ENCODE measurements around the gene MYMK. TPM values are rescaled to one million over a fixed set of nuclear protein-coding genes. Genes with fewer than 3 reads are reported as not detected.

The MYMK gene
- total RNA-seq, 1 experiment from 2014 or later, result not detected

DNA sequence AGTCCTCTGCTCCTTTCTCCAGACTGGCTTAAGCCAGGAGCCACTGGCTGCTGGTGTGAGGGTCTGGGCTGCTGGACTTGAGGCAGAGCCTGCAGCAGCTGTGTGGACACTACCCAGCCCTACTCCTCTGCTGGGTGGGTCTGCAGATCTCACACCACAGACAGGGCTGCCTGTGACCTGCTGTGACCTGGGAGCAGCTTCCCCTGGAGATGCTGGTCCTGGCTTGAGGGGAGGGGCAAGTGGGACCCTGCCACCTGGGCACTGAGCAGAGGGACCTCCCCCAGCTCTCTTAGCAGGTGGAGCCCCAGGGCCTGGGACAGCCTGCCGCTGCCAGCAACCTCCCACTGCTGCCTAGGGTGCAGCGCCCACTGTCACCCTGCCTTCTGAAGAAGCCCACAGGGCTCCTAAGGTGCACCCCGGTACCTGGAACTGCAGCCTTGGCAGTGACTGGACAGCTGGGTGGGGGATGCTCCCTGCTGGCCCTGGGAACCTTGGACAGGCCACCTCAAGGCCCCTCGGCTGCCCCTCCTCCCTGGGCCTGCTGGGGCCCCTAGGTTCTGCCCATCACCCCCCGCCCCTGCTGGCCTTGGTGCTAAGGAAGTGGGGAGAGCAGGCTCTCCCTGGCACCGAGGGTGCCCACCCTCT, 55.9 kb downstream of the MYMK start:
- no peak overlapping the region for H3K4me3 ChIP-seq (ENCODE audit: low read depth, low read length)
- no peaks in the 10 kb centered on the region for H3K36me3 ChIP-seq (ENCODE audit: control insufficient read depth, insufficient read depth, low read length)
- Mint-ChIP-seq H3K27ac (ENCODE audit: unreplicated experiment) (no peak overlapping the region), H3K27me3 (ENCODE audit: insufficient read depth, unreplicated experiment) (no peaks in the 10 kb centered on the region), H3K9me3 (ENCODE audit: unreplicated experiment) (no peaks in the 10 kb centered on the region), H3K4me1 (ENCODE audit: low read depth, unreplicated experiment) (no peaks in the 10 kb centered on the region), H3K36me3 (ENCODE audit: insufficient read depth, unreplicated experiment) (peaks cover 20% of the 10 kb centered on the region), H3K4me3 (ENCODE audit: unreplicated experiment) (no peak overlapping the region)
- intact Hi-C loops (cut with micrococcal nuclease; ENCODE audit: unreplicated experiment), result no loop called here
- TF ChIP-seq, protein P1, sequence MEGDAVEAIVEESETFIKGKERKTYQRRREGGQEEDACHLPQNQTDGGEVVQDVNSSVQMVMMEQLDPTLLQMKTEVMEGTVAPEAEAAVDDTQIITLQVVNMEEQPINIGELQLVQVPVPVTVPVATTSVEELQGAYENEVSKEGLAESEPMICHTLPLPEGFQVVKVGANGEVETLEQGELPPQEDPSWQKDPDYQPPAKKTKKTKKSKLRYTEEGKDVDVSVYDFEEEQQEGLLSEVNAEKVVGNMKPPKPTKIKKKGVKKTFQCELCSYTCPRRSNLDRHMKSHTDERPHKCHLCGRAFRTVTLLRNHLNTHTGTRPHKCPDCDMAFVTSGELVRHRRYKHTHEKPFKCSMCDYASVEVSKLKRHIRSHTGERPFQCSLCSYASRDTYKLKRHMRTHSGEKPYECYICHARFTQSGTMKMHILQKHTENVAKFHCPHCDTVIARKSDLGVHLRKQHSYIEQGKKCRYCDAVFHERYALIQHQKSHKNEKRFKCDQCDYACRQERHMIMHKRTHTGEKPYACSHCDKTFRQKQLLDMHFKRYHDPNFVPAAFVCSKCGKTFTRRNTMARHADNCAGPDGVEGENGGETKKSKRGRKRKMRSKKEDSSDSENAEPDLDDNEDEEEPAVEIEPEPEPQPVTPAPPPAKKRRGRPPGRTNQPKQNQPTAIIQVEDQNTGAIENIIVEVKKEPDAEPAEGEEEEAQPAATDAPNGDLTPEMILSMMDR (IDR thresholded peaks at IDR 0.05; ENCODE audit: insufficient read depth in 1 of 2, low read depth in 1 of 2, low read length in 1 of 2, severe bottlenecking in 1 of 2, unreplicated experiment in 1 of 2), result no peak
- DNase-seq, result no peak
- H3K4me1 ChIP-seq, result no peaks in the 10 kb centered on the region
- BruUV-seq (replicated peaks), result no TSS peak
- no peaks in the 10 kb centered on the region for H3K9me3 ChIP-seq
- H3K27me3 ChIP-seq (replicated peaks; ENCODE audit: control insufficient read depth, insufficient read depth, low read length), result no peaks in the 10 kb centered on the region
- ChIA-PET CTCF (no interaction called here), POLR2A (no interaction called here)

DNA sequence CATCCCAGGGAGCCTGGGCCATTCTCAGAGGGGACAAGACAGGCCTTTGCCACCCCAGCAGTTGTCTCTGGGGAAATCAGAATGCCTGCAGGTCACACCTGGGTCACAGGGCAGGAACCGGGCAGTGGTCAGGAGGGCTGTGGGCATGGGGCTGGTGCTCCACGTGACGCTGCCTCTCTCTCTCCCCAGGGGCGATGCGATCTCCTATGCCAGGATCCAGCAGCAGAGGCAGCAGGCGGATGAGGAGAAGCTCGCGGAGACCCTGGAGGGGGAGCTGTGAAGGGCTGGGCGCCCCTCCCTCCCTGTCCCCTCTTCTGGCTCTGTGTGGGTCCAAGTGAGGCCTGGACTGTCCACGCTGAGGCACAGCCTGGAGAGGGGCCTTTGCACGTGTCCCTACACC, 56.4 kb downstream of the MYMK start:
- H3K27ac Mint-ChIP-seq (ENCODE audit: unreplicated experiment), result no peak overlapping the region
- POLR2A ChIA-PET, result no interaction called here
- intact Hi-C loops (cut with micrococcal nuclease; ENCODE audit: unreplicated experiment), result no loop called here

DNA sequence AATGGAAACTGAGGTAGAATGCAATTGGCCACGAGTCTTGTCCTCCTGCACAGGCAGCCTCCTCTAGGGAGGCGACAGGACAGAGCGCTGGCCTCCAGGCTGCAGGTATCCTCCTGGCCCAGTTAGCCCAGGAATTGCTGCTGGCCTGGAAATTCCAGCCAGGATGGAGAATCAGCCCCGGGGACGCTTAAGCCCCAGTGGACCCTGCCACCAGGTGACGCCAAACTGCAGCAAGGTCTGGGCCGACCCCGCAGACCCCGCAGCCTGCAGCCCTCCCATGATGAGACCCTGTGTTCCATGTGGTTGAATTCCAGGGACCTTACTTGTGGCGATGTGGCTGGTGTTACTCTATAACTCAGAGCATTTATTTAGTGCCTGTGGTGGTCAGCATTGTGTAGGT, 57.7 kb downstream of the MYMK start:
- no peaks in the 10 kb centered on the region for H3K4me1 Mint-ChIP-seq (ENCODE audit: low read depth, unreplicated experiment)
- intact Hi-C loops (cut with micrococcal nuclease; ENCODE audit: unreplicated experiment), result no loop called here
- TF ChIP-seq, protein P1 (IDR thresholded peaks at IDR 0.05; ENCODE audit: insufficient read depth in 1 of 2, low read depth in 1 of 2, low read length in 1 of 2, severe bottlenecking in 1 of 2, unreplicated experiment in 1 of 2), result no peak
- no TSS peak for BruUV-seq (replicated peaks)
- H3K27me3 ChIP-seq (replicated peaks; ENCODE audit: control insufficient read depth, insufficient read depth, low read length), result no peaks in the 10 kb centered on the region
- no peak overlapping the region for H3K4me3 Mint-ChIP-seq (ENCODE audit: unreplicated experiment)
- CTCF ChIA-PET, result no interaction called here
- POLR2A ChIA-PET, result no interaction called here
- H3K27ac Mint-ChIP-seq (ENCODE audit: unreplicated experiment), result no peak overlapping the region
- peaks cover 25% of the 10 kb centered on the region for H3K36me3 Mint-ChIP-seq (ENCODE audit: insufficient read depth, unreplicated experiment)
- no peaks in the 10 kb centered on the region for H3K9me3 Mint-ChIP-seq (ENCODE audit: unreplicated experiment)
- no peak overlapping the region for H3K4me3 ChIP-seq (ENCODE audit: low read depth, low read length)
- DNase-seq, result no peak
- H3K27me3 Mint-ChIP-seq (ENCODE audit: insufficient read depth, unreplicated experiment), result no peaks in the 10 kb centered on the region
- H3K36me3 ChIP-seq (ENCODE audit: control insufficient read depth, insufficient read depth, low read length), result no peaks in the 10 kb centered on the region; the same call in 1 of the 2 replicates
- no peaks in the 10 kb centered on the region for H3K4me1 ChIP-seq
- H3K9me3 ChIP-seq, result no peaks in the 10 kb centered on the region

More for the DNA sequence above, 56.4 kb downstream of the MYMK start:
- no peaks in the 10 kb centered on the region for H3K4me1 Mint-ChIP-seq (ENCODE audit: low read depth, unreplicated experiment)
- no peak overlapping the region for H3K4me3 Mint-ChIP-seq (ENCODE audit: unreplicated experiment)
- no peak overlapping the region for H3K4me3 ChIP-seq (ENCODE audit: low read depth, low read length)
- no peak for DNase-seq
- H3K4me1 ChIP-seq, result no peaks in the 10 kb centered on the region
- CTCF ChIA-PET, result no interaction called here
- TF ChIP-seq, protein P1 (IDR thresholded peaks at IDR 0.05; ENCODE audit: insufficient read depth in 1 of 2, low read depth in 1 of 2, low read length in 1 of 2, severe bottlenecking in 1 of 2, unreplicated experiment in 1 of 2), result no peak
- no peaks in the 10 kb centered on the region for H3K27me3 ChIP-seq (replicated peaks; ENCODE audit: control insufficient read depth, insufficient read depth, low read length)
- peaks cover 25% of the 10 kb centered on the region for H3K36me3 Mint-ChIP-seq (ENCODE audit: insufficient read depth, unreplicated experiment)
- no peaks in the 10 kb centered on the region for H3K9me3 ChIP-seq
- no peaks in the 10 kb centered on the region for H3K27me3 Mint-ChIP-seq (ENCODE audit: insufficient read depth, unreplicated experiment)
- H3K36me3 ChIP-seq (ENCODE audit: control insufficient read depth, insufficient read depth, low read length), result no peaks in the 10 kb centered on the region
- H3K9me3 Mint-ChIP-seq (ENCODE audit: unreplicated experiment), result no peaks in the 10 kb centered on the region
- BruUV-seq (replicated peaks), result no TSS peak
